Activated CD8-positive, alpha-beta memory T cell treated with anti-CD3 and anti-CD28 coated beads for 36 hours (primary cell): Measurements from ENCODE around the gene CDC42EP3. TPM values are rescaled to one million over a fixed set of nuclear protein-coding genes. Genes with fewer than 3 reads are reported as not detected.

Experiments used
- CTCF ChIA-PET: fragments of 350-600 bp; sonication (Branson Sonifier 250); formaldehyde crosslinking; loops from one replicate; lab custom pipeline; 2021; ENCODE audit warnings: antibody characterized with exemption; lab: Charles Lee
- POLR2A ChIA-PET: fragments of 350-600 bp; sonication (Branson Sonifier 250); formaldehyde crosslinking; loops from one replicate; lab custom pipeline; 2021; ENCODE audit warnings: antibody characterized with exemption; lab: Charles Lee
- total RNA-seq, 2 experiments: library from RNA; stranded (reverse); gene quantifications; one replicate each; pipeline ENCODE4 v1.2.3, GENCODE V29; 2021

The CDC42EP3 gene
- total RNA-seq, 2 experiments from 2014 or later, result 33.3 to 36.5 TPM

- ChIA-PET POLR2A (no interaction called here), CTCF (no interaction called here)
Observed at GRCh38 chr2:37665604-37666362, 5.7 kb downstream of the CDC42EP3 start.

GRCh38 chr2:37665043-37665442 is 6.4 kb downstream of the CDC42EP3 start:
- ChIA-PET CTCF (no interaction called here), POLR2A (no interaction called here)

- ChIA-PET POLR2A (no interaction called here), CTCF (no interaction called here)
Observed at GRCh38 chr2:37664231-37664643, 7.2 kb downstream of the CDC42EP3 start.

GRCh38 chr2:37663390-37663789 is 8.1 kb downstream of the CDC42EP3 start:
- ChIA-PET CTCF (no interaction called here), POLR2A (no interaction called here)

GRCh38 chr2:37659723-37660122 is 11.7 kb downstream of the CDC42EP3 start:
- ChIA-PET POLR2A (interaction anchor here (0.6 kb wide), 1 partner anchor 15 kb away, joined by 4 read pairs; no protein-coding TSS in a partner anchor), CTCF (interaction anchor here (1.4 kb wide), 1 partner anchor 63 kb away, joined by 4 read pairs; no protein-coding TSS in a partner anchor)

- CTCF ChIA-PET, result interaction anchor here (0.9 kb wide), 2 partner anchors 12 kb away, joined by 3 read pairs; partner anchors contain the start of gene CDC42EP3
- POLR2A ChIA-PET, result interaction anchor here (0.6 kb wide), 1 partner anchor 262 kb away, joined by 3 read pairs; no protein-coding TSS in a partner anchor
Observed at GRCh38 chr2:37658682-37659081, 12.8 kb downstream of the CDC42EP3 start.

GRCh38 chr2:37657471-37657870 is 14.0 kb downstream of the CDC42EP3 start:
- POLR2A ChIA-PET, result no interaction called here

GRCh38 chr2:37656512-37657423 is 14.7 kb downstream of the CDC42EP3 start:
- ChIA-PET POLR2A (interaction anchor here (1.4 kb wide), 1 partner anchor 69 kb away, joined by 3 read pairs; no protein-coding TSS in a partner anchor), CTCF (interaction anchor here (0.6 to 2.1 kb wide), 4 partner anchors 8 to 243 kb away, joined by 3 to 7 read pairs (median 4); partner anchors contain the start of gene CDC42EP3)

More at GRCh38 chr2:37657471-37657870, 14.0 kb downstream of the CDC42EP3 start:
- CTCF ChIA-PET, result interaction anchor here (0.6 to 2.1 kb wide), 3 partner anchors 9 to 243 kb away, joined by 3 to 7 read pairs (median 5); partner anchors contain the start of gene CDC42EP3

GRCh38 chr2:37654932-37655841 is 16.3 kb downstream of the CDC42EP3 start:
- POLR2A ChIA-PET, result interaction anchor here (1.4 kb wide), 1 partner anchor 67 kb away, joined by 3 read pairs; no protein-coding TSS in a partner anchor
- CTCF ChIA-PET, result interaction anchor here (1.2 to 2.1 kb wide), 2 partner anchors 15 to 31 kb away, joined by 3 to 7 read pairs; partner anchors contain the start of gene CDC42EP3

GRCh38 chr2:37654419-37654818 is 17.0 kb downstream of the CDC42EP3 start:
- ChIA-PET CTCF (interaction anchor here (1.2 kb wide), 1 partner anchor 30 kb away, joined by 3 read pairs; no protein-coding TSS in a partner anchor), POLR2A (no interaction called here)

- CTCF ChIA-PET, result interaction anchor here (1.2 kb wide), 2 partner anchors 13 to 30 kb away, joined by 3 read pairs; no protein-coding TSS in a partner anchor
- POLR2A ChIA-PET, result interaction anchor here (0.7 kb wide), 1 partner anchor 241 kb away, joined by 5 read pairs; no protein-coding TSS in a partner anchor
Observed at GRCh38 chr2:37653805-37654378, 17.6 kb downstream of the CDC42EP3 start.

GRCh38 chr2:37653093-37653492 is 18.3 kb downstream of the CDC42EP3 start:
- CTCF ChIA-PET, result interaction anchor here (0.9 to 1.2 kb wide), 2 partner anchors 14 to 239 kb away, joined by 3 to 5 read pairs; no protein-coding TSS in a partner anchor

GRCh38 chr2:37652199-37652640 is 19.2 kb downstream of the CDC42EP3 start:
- ChIA-PET POLR2A (interaction anchor here (0.5 to 0.9 kb wide), 3 partner anchors 8 to 1099 kb away, joined by 3 to 9 read pairs (median 3); no protein-coding TSS in a partner anchor), CTCF (interaction anchor here (0.6 to 0.9 kb wide), 2 partner anchors 9 to 239 kb away, joined by 4 to 5 read pairs; no protein-coding TSS in a partner anchor)

More at GRCh38 chr2:37653093-37653492, 18.3 kb downstream of the CDC42EP3 start:
- POLR2A ChIA-PET, result interaction anchor here (0.6 to 0.9 kb wide), 3 partner anchors 9 to 242 kb away, joined by 3 to 6 read pairs (median 5); no protein-coding TSS in a partner anchor

- ChIA-PET POLR2A (no interaction called here), CTCF (no interaction called here)
Observed at GRCh38 chr2:37650548-37651093, 20.8 kb downstream of the CDC42EP3 start.

GRCh38 chr2:37649518-37649917 is 21.9 kb downstream of the CDC42EP3 start:
- POLR2A ChIA-PET, result no interaction called here
- CTCF ChIA-PET, result interaction anchor here (0.9 to 1.5 kb wide), 3 partner anchors 8 to 67 kb away, joined by 3 to 5 read pairs (median 4); no protein-coding TSS in a partner anchor

- POLR2A ChIA-PET, result interaction anchor here (0.6 to 1.8 kb wide), 4 partner anchors 23 to 71 kb away, joined by 3 to 8 read pairs (median 5); partner anchors contain the start of gene CDC42EP3
Observed at GRCh38 chr2:37648331-37649011, 23.0 kb downstream of the CDC42EP3 start.

More at GRCh38 chr2:37648331-37649011, 23.0 kb downstream of the CDC42EP3 start:
- CTCF ChIA-PET, result interaction anchor here (0.6 to 1.5 kb wide), 5 partner anchors 9 to 242 kb away, joined by 3 to 6 read pairs (median 4); partner anchors contain the start of gene CDC42EP3
